Measurements from ENCODE around the gene MAP3K5.

GRCh38 chr6:136728976-136729515 lies 63.2 kb downstream of the MAP3K5 start:
- TF ChIP-seq CTCF (IDR thresholded peaks at IDR 0.05; ENCODE audit: insufficient read depth, low read depth, low read length): no peak
- no peak for TF ChIP-seq EZH2 (IDR thresholded peaks at IDR 0.05; ENCODE audit: insufficient read depth, low read length)
